Esophagus mucosa (tissue), 1 donor: ENCODE measurements around the gene ZMIZ2. TPM values are rescaled to one million over a fixed set of nuclear protein-coding genes. Genes with fewer than 3 reads are reported as not detected.

Experiments used
- ATAC-seq: fragments of 200-7000 bp; cut with Tn5 transposase; one replicate; pipeline ENCODE4 v1.9.1; 2020
- total RNA-seq: library from RNA; stranded (reverse); gene quantifications from one replicate; pipeline ENCODE4 v1.2.4, GENCODE V29; 2023
- donor health status: DM: yes; HTN: yes; CAD: no.

Gene ZMIZ2
- total RNA-seq, 1 donor from 2014 or later = 34.0 TPM

GRCh38 chr7:44805950-44806349 lies 57.3 kb downstream of the ZMIZ2 start:
- peak; percentile 52 for ATAC-seq

- no peak for ATAC-seq
Observed at GRCh38 chr7:44808914-44809393, 60.3 kb downstream of the ZMIZ2 start.

- peak; percentile 65 for ATAC-seq
Observed at GRCh38 chr7:44811093-44811492, 62.4 kb downstream of the ZMIZ2 start.

GRCh38 chr7:44811571-44811970 lies 62.9 kb downstream of the ZMIZ2 start:
- no peak for ATAC-seq

DNA sequence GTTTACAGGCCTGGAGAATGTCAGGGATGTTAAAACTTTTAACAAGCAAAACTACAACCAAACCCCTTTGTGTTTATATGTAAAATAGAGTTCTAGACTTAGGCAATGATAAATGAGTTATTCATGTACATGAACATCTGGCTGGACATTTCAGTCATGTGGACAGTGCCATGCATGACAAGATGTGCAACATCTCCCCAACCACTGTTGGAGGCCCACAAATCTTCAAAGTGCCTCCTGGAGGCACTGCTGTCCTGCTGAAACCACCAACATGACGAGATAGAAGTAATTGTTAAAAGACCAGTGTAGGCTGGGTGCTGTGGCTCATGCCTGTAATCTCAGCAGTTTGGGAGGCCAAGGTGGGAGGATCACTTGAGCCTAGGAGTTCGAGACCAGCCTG lies 66.3 kb downstream of the ZMIZ2 start:
- no peak for ATAC-seq

GRCh38 chr7:44819292-44819691 lies 70.6 kb downstream of the ZMIZ2 start:
- no peak for ATAC-seq

Other genes with a start within 250 kb of the ZMIZ2 start
- not detected for gene NPC1L1, start 207.5 kb upstream of the ZMIZ2 start, total RNA-seq
- 51.8 TPM for gene DDX56, start 174.9 kb upstream of the ZMIZ2 start, total RNA-seq
- 33.9 TPM for gene TMED4, start 166.6 kb upstream of the ZMIZ2 start, total RNA-seq
- gene OGDH, start 142.2 kb upstream of the ZMIZ2 start, total RNA-seq = 99.2 TPM
- 2,087 TPM for gene PPIA, start 47.8 kb downstream of the ZMIZ2 start, total RNA-seq
- 87.6 TPM for gene H2AZ2, start 99.2 kb downstream of the ZMIZ2 start, total RNA-seq
- 19.4 TPM for gene PURB, start 136.7 kb downstream of the ZMIZ2 start, total RNA-seq
- 1.1 TPM for gene MYO1G, start 230.2 kb downstream of the ZMIZ2 start, total RNA-seq